ENCODE measurements around the gene DCC.

The DCC gene

DNA sequence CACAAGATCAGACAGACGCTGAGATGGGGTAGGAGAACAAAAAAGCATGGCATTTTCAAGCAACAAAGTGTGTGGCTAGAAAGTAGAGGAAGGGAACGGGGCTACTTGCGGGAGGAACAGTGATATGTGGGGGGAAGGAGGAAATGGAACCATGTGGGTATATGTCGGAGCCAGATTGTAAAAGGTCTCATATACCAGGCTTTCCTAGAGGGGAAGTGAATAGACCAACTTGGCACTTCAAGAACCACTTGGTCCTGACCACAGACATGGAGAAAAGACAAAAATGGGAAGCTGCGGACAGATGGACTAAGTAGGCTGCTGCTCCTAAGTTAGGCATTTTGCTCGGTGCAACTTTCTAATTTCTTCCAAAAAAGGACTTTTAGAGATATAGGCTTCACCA, 196.0 kb downstream of the DCC start:
- H3K4me3 ChIP-seq (replicated peaks; ENCODE audit: low read depth, low read length), result no peak overlapping the region
- H3K36me3 ChIP-seq (ENCODE audit: control insufficient read depth, insufficient read depth, low read length), result no peaks in the 10 kb centered on the region
- TF ChIP-seq, protein P1, sequence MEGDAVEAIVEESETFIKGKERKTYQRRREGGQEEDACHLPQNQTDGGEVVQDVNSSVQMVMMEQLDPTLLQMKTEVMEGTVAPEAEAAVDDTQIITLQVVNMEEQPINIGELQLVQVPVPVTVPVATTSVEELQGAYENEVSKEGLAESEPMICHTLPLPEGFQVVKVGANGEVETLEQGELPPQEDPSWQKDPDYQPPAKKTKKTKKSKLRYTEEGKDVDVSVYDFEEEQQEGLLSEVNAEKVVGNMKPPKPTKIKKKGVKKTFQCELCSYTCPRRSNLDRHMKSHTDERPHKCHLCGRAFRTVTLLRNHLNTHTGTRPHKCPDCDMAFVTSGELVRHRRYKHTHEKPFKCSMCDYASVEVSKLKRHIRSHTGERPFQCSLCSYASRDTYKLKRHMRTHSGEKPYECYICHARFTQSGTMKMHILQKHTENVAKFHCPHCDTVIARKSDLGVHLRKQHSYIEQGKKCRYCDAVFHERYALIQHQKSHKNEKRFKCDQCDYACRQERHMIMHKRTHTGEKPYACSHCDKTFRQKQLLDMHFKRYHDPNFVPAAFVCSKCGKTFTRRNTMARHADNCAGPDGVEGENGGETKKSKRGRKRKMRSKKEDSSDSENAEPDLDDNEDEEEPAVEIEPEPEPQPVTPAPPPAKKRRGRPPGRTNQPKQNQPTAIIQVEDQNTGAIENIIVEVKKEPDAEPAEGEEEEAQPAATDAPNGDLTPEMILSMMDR (IDR thresholded peaks at IDR 0.05; ENCODE audit: insufficient read depth, low read length, poor library complexity, severe bottlenecking), result no peak
- DNase-seq (ENCODE audit: extremely low read depth, insufficient read length), result no peak
- no peaks in the 10 kb centered on the region for H3K27me3 ChIP-seq (replicated peaks; ENCODE audit: control insufficient read depth, insufficient read depth, low read length)

DNA sequence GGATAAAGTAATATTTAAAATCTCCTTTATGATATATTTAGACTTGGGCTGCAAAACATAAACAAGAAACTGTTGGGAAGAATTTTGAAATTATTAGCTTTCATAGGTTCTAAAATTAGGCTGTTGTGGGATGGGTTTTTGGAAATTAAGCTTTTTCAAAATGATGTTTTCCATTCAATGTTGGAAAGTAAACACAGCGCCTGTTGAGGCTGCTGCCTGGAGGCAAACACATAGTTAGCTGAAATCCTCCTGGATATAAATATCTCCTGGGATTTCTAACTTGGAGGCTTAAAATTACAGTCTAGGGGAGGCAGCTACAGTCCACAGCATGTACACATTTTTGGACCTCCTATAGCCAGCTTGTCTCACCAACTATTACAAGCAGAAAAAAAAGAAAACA, 197.3 kb downstream of the DCC start:
- Histone ChIP-seq H3K4me3 (replicated peaks; ENCODE audit: low read depth, low read length) (no peak overlapping the region), H3K36me3 (ENCODE audit: control insufficient read depth, insufficient read depth, low read length) (no peaks in the 10 kb centered on the region), H3K27me3 (replicated peaks; ENCODE audit: control insufficient read depth, insufficient read depth, low read length) (no peaks in the 10 kb centered on the region)
- TF ChIP-seq, protein P1 (IDR thresholded peaks at IDR 0.05; ENCODE audit: insufficient read depth, low read length, poor library complexity, severe bottlenecking), result no peak
- no peak for DNase-seq (ENCODE audit: extremely low read depth, insufficient read length)

DNA sequence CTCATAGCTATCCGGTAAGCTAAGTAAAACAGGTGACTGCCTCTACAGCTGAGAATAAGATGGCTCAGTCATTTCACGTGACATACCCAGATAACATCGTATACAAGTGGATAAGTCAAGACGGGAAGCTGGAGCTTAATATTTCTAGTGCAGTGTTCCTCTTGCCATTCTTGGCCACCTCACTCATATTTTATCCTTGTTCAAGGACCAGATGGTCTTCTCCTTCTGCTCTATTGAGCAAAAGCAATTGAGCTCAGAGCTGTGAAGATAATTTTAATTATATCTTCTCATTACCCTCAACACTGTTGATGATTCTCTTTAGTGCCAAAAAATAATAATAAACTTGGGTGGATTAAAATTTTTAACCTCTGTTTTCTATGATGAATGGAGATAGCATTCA, 201.1 kb downstream of the DCC start:
- no peaks in the 10 kb centered on the region for H3K27me3 ChIP-seq (replicated peaks; ENCODE audit: control insufficient read depth, insufficient read depth, low read length)
- TF ChIP-seq, protein P1 (IDR thresholded peaks at IDR 0.05; ENCODE audit: insufficient read depth, low read length, poor library complexity, severe bottlenecking), result no peak
- H3K36me3 ChIP-seq (ENCODE audit: control insufficient read depth, insufficient read depth, low read length), result no peaks in the 10 kb centered on the region
- no peak for DNase-seq (ENCODE audit: extremely low read depth, insufficient read length)
- H3K4me3 ChIP-seq (replicated peaks; ENCODE audit: low read depth, low read length), result no peak overlapping the region

DNA sequence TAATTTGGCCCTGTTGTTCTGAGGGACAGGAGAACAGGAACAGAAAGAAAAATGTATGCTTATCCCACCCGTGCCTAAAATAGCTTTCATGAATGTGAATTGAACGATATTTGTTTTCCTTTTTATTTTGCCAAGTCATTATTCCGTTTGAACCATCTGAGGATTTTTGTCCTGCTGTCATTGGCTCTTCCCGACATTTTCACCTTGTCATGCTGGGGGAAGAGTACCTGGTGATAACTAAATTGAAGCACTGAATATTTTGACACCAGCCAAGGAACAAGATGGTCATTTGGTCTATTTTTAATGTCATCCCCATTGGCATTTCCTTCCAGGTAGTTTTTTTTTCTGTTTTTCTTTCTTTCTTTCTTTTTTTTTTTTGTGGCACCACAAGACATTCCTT, 204.1 kb downstream of the DCC start:
- no peak for DNase-seq (ENCODE audit: extremely low read depth, insufficient read length)
- H3K27me3 ChIP-seq (replicated peaks; ENCODE audit: control insufficient read depth, insufficient read depth, low read length), result no peaks in the 10 kb centered on the region
- H3K4me3 ChIP-seq (replicated peaks; ENCODE audit: low read depth, low read length), result no peak overlapping the region
- H3K36me3 ChIP-seq (ENCODE audit: control insufficient read depth, insufficient read depth, low read length), result no peaks in the 10 kb centered on the region
- TF ChIP-seq, protein P1 (IDR thresholded peaks at IDR 0.05; ENCODE audit: insufficient read depth, low read length, poor library complexity, severe bottlenecking), result no peak

DNA sequence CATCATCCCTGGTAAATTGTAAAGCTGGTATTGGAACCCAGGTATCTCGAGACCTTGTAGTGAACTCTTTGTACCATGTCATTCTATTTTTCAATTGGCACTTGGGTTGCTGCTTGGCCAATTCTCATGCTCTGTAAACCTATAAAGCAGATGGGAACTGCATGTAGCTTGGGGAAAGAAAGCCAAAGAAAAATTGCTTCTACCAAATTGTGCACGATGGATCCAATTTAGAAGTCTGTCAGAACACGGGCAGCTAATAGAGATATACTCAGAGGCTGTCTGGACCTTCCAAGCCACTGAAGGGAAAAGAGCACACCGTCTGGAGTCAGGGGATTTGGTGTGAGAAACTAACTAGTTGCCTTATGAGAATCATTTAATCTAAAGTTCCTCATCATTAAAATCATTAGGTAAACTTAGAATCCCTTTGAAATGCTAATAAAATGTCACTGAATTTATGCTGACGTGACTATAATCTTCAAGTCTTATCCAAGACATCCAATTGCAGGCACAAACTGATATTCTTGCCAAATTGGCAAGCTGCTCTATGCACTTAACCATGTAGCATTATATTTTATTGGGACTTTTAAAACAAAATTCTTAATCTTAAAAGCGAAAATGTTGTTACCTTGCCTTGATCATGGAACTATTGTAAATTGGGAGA, 206.8 kb downstream of the DCC start:
- H3K27me3 ChIP-seq (replicated peaks; ENCODE audit: control insufficient read depth, insufficient read depth, low read length), result no peaks in the 10 kb centered on the region
- no peak overlapping the region for H3K4me3 ChIP-seq (replicated peaks; ENCODE audit: low read depth, low read length)
- DNase-seq (ENCODE audit: extremely low read depth, insufficient read length), result no peak
- no peaks in the 10 kb centered on the region for H3K36me3 ChIP-seq (ENCODE audit: control insufficient read depth, insufficient read depth, low read length)
- TF ChIP-seq, protein P1 (IDR thresholded peaks at IDR 0.05; ENCODE audit: insufficient read depth, low read length, poor library complexity, severe bottlenecking), result no peak

DNA sequence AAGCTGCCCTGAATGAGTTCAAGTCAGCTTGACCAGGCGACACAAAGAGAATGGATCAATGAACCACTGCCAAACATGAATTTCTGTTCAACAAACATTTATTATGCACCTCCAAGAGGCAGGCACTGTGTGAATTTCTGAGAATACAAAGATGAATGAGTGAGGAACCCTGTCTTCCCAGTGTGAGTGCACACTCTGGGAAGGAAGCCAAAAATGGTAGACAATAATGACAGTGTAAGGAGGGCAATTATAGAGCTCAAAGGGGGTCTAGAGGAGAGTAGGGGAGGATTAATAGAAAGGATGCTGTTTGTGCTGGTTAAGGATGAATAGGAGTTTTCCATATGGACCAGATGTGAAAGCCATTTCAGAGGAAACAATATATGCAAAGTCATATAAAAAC, 213.4 kb downstream of the DCC start:
- no peaks in the 10 kb centered on the region for H3K27me3 ChIP-seq (replicated peaks; ENCODE audit: control insufficient read depth, insufficient read depth, low read length)
- TF ChIP-seq, protein P1 (IDR thresholded peaks at IDR 0.05; ENCODE audit: insufficient read depth, low read length, poor library complexity, severe bottlenecking), result no peak
- H3K4me3 ChIP-seq (replicated peaks; ENCODE audit: low read depth, low read length), result no peak overlapping the region
- H3K36me3 ChIP-seq (ENCODE audit: control insufficient read depth, insufficient read depth, low read length), result no peaks in the 10 kb centered on the region
- no peak for DNase-seq (ENCODE audit: extremely low read depth, insufficient read length)

All from GM06990 (cell line).